Stimulated activated CD8-positive, alpha-beta memory T cell treated with anti-CD3 and anti-CD28 coated beads, Interleukin-15, amount 100 ng/mL, for 24 hours (primary cell): Measurements from ENCODE around the gene MTA2.

Source experiments
- DNase-seq: peaks from one replicate; pipeline ENCODE4 v3.0.0-alpha.2; 2020; ENCODE audit warnings: low read depth

MTA2 gene

GRCh38 chr11:62612366-62613290 is 11.0 kb upstream of the MTA2 start, which contains the start of the genes EML3 and ROM1:
Gene EML3, minus strand, starts transcription at chr11:62612775. Its CDS starts 318 bp downstream, at chr11:62612457.
Gene ROM1, plus strand, starts transcription at chr11:62613257. Its CDS starts 25 bp downstream, at chr11:62613282.
- peak; percentile 77 for DNase-seq

- no peak for DNase-seq
Observed at GRCh38 chr11:62611705-62612365, 10.2 kb upstream of the MTA2 start.

DNA sequence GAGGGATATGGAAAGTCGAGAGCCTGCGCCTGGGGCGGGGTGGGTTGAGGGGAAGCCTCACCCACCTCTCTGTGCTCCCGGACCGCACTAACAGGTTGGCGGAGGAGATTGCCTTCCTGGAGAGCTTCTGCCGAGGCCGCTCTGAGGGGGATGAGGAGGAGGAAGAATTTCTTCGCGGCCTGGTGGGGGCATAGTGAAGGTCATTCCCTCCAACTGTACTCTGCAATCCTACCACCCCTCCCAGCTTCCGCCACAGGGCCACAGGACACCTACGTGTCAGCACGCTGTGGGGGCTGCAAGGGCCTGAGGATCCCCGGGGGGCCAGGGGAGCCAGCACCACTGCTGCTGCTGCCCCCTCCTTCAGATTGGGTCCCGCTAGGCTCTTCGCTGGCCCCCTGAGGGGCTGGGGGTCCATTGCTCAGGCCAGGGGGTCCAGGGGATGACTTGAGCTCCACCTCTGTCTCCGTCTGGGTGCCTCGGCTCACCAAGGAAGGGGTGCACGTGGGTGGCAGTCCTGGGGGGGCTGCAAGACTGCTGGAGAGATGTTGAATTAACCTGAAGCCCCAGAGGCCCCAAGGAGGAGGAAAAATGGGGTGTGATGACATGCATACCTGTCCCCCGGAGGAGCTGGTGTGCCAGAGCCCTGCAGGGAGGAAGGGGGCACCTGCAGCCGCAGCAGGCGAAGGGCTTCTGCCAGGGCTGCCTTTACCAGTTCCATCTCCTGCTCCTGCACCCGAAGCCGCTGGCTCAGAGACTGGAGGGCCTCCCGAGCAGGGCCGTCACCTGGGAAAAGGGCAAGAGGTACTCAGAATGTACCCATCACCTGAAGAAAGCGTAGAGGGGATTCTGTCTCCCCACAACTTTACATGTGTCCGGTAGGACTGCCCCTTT is 9.4 kb upstream of the MTA2 start:
- DNase-seq = no peak

DNA sequence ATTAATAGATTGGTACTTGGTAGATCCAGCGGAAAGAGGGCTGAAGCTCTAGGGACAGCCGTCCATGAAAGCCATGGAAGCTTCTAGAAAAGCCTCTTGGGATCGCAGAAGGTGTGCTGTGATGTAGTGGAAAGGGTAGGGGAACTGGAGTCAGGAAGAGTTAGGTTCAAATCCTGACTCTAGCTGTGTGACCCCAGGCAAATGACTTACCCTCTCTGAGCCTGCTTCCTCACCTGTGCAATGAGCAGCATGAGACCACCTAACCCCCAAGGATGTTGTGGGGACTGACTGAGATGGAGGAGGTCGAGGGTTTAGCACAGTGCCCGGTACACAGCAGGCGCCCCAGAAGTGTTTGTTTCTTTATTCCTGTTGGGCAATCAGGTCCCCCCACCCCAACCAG is 8.7 kb upstream of the MTA2 start:
- DNase-seq = no peak

GRCh38 chr11:62608776-62609175 is 7.1 kb upstream of the MTA2 start:
- no peak for DNase-seq

DNA sequence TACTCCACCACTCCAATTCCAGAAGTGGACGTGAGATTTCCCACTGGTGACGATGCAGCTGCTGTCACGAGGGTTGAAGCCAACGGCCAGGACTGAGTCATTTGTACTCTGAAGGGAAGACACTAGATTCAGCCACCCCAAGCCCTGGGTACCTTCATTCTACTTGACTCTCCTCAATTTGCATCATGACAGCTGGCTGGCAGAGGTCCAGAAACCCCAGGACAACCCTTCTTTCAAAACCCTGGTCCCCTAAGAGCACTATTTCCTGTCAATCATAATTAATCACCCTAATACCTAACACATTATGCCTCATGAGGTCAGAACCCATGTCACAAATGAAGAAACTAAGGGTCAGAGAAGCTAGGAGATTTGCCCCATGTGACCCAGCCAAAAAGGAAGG is 6.0 kb upstream of the MTA2 start:
- DNase-seq = no peak

DNA sequence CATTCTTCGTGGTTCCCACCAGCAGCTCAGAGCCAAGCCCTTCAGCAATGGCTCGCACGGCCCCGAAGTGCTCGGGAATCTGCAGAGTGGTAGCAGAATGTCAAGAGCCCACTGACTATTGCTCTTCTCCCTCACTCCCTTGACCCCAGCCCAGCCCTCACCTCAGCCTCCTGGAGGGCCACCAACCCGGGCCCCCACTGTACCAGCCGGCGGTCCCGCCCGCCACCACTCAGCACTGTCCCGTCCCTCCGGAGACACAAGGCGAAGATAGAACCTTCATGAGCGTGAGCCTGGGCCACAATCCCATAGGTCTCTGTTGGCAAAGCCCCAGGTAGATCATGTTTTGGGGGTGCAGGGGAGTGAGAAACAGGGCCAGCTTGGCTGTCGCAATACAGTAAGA is 4.2 kb upstream of the MTA2 start:
- DNase-seq = no peak

GRCh38 chr11:62605467-62605866 is 3.8 kb upstream of the MTA2 start:
- DNase-seq = no peak

DNA sequence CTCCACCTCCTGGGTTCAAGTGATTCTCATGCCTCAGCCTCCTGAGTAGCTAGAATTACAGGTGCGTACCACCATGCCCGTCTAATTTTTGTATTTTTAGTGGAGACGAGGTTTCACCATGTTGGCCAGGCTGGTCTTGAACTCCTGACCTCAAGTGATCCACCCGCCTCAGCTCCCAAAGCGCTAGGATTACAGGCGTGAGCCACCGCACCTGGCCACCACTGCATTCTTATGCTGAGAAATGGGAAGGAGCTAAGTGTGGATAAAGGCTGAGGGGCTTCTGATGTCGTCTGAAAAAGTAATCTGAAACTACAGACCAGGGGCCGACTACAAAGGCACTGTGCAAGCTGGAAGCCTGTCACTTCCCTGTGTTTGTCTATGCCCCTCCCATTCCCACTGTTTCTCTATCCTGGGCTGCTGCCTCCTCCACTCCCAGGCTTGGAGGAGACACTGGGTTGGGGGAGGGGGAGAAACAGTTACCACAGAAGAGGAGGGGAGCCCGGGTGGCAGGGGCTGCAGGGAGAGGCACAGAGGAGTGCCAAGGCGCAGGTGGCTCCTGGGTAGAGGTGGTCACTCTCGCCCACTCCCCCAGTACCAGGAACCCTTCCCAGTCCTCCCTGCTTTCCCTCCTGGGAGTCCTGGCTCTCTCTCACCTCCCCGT is 2.9 kb upstream of the MTA2 start:
- no peak for DNase-seq

- DNase-seq = no peak
Observed at GRCh38 chr11:62603776-62604299, 2.2 kb upstream of the MTA2 start.

GRCh38 chr11:62603072-62603408 is 1.4 kb upstream of the MTA2 start:
- DNase-seq = no peak

DNA sequence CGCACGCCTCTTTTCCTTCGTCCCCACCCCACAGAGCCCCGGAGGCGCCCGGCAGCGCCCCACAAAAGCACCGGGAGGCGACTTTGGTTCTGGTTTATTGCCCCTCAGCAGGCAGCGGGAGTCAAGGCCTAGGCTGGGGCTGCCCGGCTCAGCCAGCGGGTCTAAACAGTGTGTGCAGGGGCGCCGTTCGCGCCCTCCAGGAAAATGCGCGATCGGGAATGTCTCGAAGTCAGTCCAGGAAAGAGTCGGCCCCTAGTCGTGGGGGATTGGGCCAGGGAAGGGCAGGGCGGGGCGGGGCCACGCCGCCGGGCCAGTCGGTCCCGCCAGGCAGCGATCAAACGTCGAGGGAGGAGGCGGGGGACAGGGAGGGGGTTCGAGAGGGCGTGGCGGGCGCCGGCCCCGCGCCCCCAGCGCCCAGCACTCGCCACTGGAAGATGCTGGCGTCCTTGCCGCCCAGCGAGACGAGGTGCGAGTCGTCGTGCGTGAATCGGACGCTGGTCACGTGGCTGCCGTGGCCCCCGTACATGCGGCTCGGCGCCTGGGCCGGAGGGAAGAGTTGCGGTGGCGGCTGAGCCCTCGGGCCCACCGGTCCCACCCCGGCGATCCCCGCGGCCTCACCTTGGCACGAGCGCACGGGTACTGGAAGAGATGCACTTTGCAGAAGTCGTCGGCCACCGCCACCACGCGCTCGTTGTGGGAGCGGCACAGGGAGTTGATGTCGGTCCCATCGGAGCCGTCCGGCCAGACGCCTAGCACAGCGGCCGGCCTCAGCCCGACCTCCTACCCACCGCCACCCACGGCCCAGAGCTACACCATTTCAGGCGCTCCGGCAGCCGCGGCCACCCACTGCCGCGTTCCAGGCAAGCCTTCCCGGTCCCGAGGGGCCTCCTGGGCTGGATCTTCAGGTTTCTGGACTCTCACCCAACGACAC is 741 bp upstream of the MTA2 start:
- no peak for DNase-seq

- no peak for DNase-seq
Observed at GRCh38 chr11:62601122-62601371, 618 bp downstream of the MTA2 start.

GRCh38 chr11:62600367-62601121 is 1.1 kb downstream of the MTA2 start:
- DNase-seq = no peak

GRCh38 chr11:62599901-62600300 is 1.8 kb downstream of the MTA2 start:
- no peak for DNase-seq

DNA sequence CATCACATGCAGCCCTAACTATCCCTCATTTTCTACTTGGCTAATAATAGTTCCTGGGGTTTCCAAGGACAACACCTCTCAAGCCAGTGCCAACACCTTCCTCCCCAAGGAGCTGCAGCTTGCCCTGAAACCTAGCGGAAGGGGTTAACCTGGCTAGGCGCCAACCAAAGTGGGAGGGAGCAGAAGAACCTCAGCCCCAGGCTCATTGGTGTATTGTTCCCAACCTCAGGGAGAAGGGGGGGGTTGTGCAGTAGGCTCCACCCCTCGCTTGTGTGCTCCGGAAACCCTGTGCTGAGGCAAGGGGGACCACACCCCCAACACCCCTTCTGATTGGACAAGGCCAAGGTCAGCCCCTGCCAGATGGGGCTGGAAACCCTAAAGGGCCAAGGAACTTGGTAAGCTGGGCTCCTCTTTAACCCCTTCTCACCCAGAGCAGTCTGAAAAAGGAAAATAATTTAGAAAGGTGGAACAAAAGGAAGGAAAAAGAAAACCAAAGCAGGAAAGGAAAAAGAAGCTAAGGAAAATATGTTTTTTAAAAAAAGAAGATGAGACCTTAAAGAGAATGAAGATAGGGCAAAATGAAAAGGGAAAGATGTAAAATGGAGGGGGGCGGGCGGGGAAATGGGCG is 2.5 kb downstream of the MTA2 start:
- DNase-seq = peak; percentile 76

- no peak for DNase-seq
Observed at GRCh38 chr11:62595124-62595523, 6.5 kb downstream of the MTA2 start.

GRCh38 chr11:62593434-62594044 is 8.1 kb downstream of the MTA2 start:
- DNase-seq = no peak

DNA sequence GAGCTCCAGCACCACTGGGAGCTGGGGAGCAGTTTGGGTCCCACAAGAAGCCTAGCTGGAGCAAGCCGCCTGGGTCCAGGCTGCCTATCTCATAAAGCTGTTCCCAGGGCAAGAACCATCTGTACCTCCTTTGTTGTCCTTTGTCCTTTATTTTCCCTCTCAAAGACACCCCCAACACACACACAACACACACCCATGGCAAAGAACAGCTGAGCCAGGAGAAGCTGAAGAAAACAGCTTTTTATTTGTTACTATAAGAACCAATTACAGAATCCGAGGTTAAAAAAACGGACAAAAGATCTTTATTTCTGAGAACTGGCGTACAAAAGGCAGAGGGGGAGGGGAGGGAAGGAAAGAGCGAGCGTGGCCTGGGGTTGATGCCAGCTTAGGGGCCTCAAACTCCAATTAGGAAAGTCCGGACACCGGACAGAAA is 8.7 kb downstream of the MTA2 start:
- DNase-seq = no peak
